ENCODE results near the gene FRAT1. TPM values are rescaled to one million over a fixed set of nuclear protein-coding genes. Genes with fewer than 3 reads are reported as not detected.

FRAT1 gene
- total RNA-seq, 1 experiment from 2014 or later = 5.3 TPM

DNA sequence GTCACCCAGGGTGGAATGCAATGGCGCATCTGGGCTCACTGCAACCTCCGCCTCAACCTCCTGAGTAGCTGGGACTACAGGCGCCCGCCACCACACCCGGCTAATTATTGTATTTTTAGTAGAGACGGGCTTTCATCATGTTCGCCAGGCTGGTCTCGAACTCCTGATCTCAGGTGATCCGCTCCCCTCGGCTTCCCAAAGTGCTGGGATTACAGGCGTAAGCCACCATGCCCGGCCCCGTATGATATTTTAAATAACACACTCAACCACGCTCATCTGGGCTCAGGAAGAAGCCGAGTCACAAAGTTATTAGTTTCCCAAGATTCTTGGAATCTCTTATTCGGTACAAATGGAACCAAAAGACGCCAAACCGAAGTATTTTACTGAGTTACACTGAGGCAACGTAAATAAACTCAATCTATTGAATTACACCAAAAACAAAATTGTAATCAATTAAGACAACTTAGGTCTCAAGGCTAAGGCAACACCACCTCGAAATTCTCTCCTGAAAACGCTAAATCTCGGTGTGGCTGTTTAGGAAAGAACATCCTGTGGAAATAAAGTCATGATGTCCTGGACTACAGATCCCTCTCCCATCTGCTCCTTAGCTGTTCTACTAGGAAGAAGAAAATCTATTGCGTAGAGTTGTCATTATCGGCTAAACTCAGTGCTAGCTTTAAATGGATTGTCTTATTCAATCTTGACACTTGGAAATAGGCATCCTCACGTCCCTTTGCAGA, 27.5 kb upstream of the FRAT1 start:
- H3K27me3 ChIP-seq (ENCODE audit: control insufficient read depth, insufficient read depth, low read length) = no peaks in the 10 kb centered on the region
- H3K4me3 ChIP-seq (ENCODE audit: low read depth in 2 of 2, low read length in 2 of 2) = peak overlapping the region; percentile 69 to 97
- H3K9me3 ChIP-seq (ENCODE audit: control insufficient read depth, insufficient read depth, low read depth, low read length) = no peaks in the 10 kb centered on the region
- POLR2A ChIA-PET = interaction anchor here (0.6 to 1.4 kb wide), 5 partner anchors 13 to 110 kb away, joined by 3 to 4 read pairs (median 3); partner anchors contain the start of gene RRP12
- peak overlapping the region; percentile 100 for H3K27ac ChIP-seq (ENCODE audit: low read length)
- DNase-seq (ENCODE audit: low read depth, low spot score) (no peak), ATAC-seq (peak; percentile 15)
- CTCF ChIA-PET = interaction anchor here (1.6 kb wide), 1 partner anchor 13 kb away, joined by 5 read pairs; no protein-coding TSS in a partner anchor
- no TSS peak for BruUV-seq (replicated peaks)
- H3K4me1 ChIP-seq (ENCODE audit: control insufficient read depth, insufficient read depth, low read length) = peaks cover 12% of the 10 kb centered on the region; the same call in 1 of the 2 replicates
- in situ Hi-C loops (cut with HindIII; ENCODE audit: low pct_unique_long_range_greater_than_20kb, low sequenced_read_pairs) = no loop called here
- TF ChIP-seq SIN3A (IDR thresholded peaks at IDR 0.05; ENCODE audit: borderline replicate concordance, insufficient read depth, low read depth, low read length) (no peak), POLR2AphosphoS5 (IDR thresholded peaks at IDR 0.05; ENCODE audit: low read depth, low read length) (no peak), TCF7L2 (IDR thresholded peaks at IDR 0.05; ENCODE audit: low read depth, low read length) (no peak)
- TF ChIP-seq, protein P1, sequence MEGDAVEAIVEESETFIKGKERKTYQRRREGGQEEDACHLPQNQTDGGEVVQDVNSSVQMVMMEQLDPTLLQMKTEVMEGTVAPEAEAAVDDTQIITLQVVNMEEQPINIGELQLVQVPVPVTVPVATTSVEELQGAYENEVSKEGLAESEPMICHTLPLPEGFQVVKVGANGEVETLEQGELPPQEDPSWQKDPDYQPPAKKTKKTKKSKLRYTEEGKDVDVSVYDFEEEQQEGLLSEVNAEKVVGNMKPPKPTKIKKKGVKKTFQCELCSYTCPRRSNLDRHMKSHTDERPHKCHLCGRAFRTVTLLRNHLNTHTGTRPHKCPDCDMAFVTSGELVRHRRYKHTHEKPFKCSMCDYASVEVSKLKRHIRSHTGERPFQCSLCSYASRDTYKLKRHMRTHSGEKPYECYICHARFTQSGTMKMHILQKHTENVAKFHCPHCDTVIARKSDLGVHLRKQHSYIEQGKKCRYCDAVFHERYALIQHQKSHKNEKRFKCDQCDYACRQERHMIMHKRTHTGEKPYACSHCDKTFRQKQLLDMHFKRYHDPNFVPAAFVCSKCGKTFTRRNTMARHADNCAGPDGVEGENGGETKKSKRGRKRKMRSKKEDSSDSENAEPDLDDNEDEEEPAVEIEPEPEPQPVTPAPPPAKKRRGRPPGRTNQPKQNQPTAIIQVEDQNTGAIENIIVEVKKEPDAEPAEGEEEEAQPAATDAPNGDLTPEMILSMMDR (IDR thresholded peaks at IDR 0.05) = no peak
- intact Hi-C loops (cut with micrococcal nuclease; ENCODE audit: unreplicated experiment) = no loop called here
- peaks cover 10% of the 10 kb centered on the region; the same call in 1 of the 2 replicates for H3K36me3 ChIP-seq (ENCODE audit: control insufficient read depth, insufficient read depth, low read length)

DNA sequence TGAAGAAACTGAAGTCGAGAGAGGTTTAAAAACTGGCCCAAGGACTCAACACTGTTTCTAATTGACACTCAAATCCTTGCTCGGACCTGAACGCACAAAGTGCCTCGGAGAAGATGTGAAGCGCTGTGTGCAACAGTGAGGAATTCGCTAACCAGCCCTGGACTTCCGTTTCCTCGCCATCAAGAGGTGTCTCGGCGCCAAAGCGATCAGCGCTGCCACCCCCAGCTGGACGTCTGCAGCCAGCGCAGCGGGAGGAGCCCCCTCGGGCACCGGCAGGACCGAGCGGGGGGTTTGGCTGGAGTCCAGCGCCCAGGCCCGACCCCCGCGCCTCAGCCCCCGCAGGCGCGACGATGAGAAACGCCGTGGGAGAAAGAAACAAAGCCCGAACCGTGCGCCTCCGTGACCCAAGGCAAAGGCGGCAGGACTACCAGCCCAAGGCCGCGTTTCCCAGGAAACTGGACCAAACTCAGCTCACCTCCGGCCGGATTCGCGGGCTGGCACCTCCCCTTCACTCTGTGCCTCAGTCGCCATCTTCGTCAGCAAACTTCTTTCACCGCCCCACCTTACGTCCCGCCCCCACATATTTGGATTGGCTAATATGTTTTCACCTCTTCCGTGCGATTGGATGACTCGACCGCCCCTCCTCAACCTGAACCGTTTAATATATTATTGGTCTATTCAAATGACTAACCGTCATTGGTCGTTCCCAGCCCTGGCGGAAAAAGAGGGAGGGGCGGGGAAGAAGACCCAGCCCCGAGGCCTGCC, 26.8 kb upstream of the FRAT1 start, which contains the start of gene ARHGAP19:
Gene ARHGAP19 (minus strand): TSS at position 541 of the 765 bp plus-strand sequence. CDS start 10 bp downstream, at position 531.
- in situ Hi-C loops (cut with HindIII; ENCODE audit: low pct_unique_long_range_greater_than_20kb, low sequenced_read_pairs) = no loop called here
- TF ChIP-seq, protein P1 (IDR thresholded peaks at IDR 0.05) = no peak
- TF ChIP-seq TCF7L2 (IDR thresholded peaks at IDR 0.05; ENCODE audit: low read depth, low read length) (peak; percentile 41; the same call in 1 of the 2 replicates), POLR2AphosphoS5 (IDR thresholded peaks at IDR 0.05; ENCODE audit: low read depth, low read length) (peak; percentile 96), SIN3A (IDR thresholded peaks at IDR 0.05; ENCODE audit: borderline replicate concordance, insufficient read depth, low read depth, low read length) (peak; percentile 88)
- TF ChIP-seq, protein P2, sequence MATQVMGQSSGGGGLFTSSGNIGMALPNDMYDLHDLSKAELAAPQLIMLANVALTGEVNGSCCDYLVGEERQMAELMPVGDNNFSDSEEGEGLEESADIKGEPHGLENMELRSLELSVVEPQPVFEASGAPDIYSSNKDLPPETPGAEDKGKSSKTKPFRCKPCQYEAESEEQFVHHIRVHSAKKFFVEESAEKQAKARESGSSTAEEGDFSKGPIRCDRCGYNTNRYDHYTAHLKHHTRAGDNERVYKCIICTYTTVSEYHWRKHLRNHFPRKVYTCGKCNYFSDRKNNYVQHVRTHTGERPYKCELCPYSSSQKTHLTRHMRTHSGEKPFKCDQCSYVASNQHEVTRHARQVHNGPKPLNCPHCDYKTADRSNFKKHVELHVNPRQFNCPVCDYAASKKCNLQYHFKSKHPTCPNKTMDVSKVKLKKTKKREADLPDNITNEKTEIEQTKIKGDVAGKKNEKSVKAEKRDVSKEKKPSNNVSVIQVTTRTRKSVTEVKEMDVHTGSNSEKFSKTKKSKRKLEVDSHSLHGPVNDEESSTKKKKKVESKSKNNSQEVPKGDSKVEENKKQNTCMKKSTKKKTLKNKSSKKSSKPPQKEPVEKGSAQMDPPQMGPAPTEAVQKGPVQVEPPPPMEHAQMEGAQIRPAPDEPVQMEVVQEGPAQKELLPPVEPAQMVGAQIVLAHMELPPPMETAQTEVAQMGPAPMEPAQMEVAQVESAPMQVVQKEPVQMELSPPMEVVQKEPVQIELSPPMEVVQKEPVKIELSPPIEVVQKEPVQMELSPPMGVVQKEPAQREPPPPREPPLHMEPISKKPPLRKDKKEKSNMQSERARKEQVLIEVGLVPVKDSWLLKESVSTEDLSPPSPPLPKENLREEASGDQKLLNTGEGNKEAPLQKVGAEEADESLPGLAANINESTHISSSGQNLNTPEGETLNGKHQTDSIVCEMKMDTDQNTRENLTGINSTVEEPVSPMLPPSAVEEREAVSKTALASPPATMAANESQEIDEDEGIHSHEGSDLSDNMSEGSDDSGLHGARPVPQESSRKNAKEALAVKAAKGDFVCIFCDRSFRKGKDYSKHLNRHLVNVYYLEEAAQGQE (IDR thresholded peaks at IDR 0.05; ENCODE audit: insufficient read depth in 1 of 2, low read depth in 2 of 2, low read length in 1 of 2) = peak in 1 of 2 experiments; percentile 21; a peak in 1 of 4 replicates
- ChIA-PET CTCF (interaction anchor here (1.6 kb wide), 1 partner anchor 14 kb away, joined by 5 read pairs; no protein-coding TSS in a partner anchor), POLR2A (interaction anchor here (0.6 to 0.8 kb wide), 3 partner anchors 46 to 109 kb away, joined by 3 to 4 read pairs (median 3); partner anchors contain the start of gene RRP12)
- H3K27ac ChIP-seq (ENCODE audit: low read length) = peak within 1 kb of the TSS; percentile 100
- TSS peak; percentile 94 for BruUV-seq (replicated peaks)
- no peaks in the 10 kb centered on the region for H3K27me3 ChIP-seq (ENCODE audit: control insufficient read depth, insufficient read depth, low read length)
- peaks cover 8% of the 10 kb centered on the region; the same call in 1 of the 2 replicates for H3K36me3 ChIP-seq (ENCODE audit: control insufficient read depth, insufficient read depth, low read length)
- H3K4me3 ChIP-seq (ENCODE audit: low read depth in 2 of 2, low read length in 2 of 2) = peak within 1 kb of the TSS; percentile 69 to 97
- intact Hi-C loops (cut with micrococcal nuclease; ENCODE audit: unreplicated experiment) = no loop called here
- ATAC-seq (peak; percentile 97), DNase-seq (ENCODE audit: low read depth, low spot score) (peak; percentile 95)
- H3K4me1 ChIP-seq (ENCODE audit: control insufficient read depth, insufficient read depth, low read length) = peaks cover 12% of the 10 kb centered on the region; the same call in 1 of the 2 replicates
- no peaks in the 10 kb centered on the region for H3K9me3 ChIP-seq (ENCODE audit: control insufficient read depth, insufficient read depth, low read depth, low read length)

Measured in Panc1 (cell line).